RWPE2 (cell line): ENCODE measurements around the gene KCTD4.

Experiments used
- ATAC-seq: fragments of 200-7000 bp; cut with Tn5 transposase; 3 replicates; pipeline ENCODE4 v1.9.1; 2021; ENCODE audit warnings: low read depth
- DNase-seq: peaks from one replicate; pipeline ENCODE4 v3.0.0-alpha.2; 2020; ENCODE audit warnings: low spot score
- H3K27ac ChIP-seq: fragments of 450-650 bp; 2 replicates; pipeline ENCODE4 v1.5.1; 2017; ENCODE audit warnings: mild to moderate bottlenecking; ENCODE audit not compliant: poor library complexity, severe bottlenecking
- H3K27me3 ChIP-seq: fragments of 250-450 bp; sonication (Bioruptor Pico); 2 replicates; pipeline ENCODE4 v1.5.1; 2021; ENCODE audit warnings: mild to moderate bottlenecking, moderate library complexity; ENCODE audit not compliant: insufficient read depth, poor library complexity, severe bottlenecking
- H3K36me3 ChIP-seq: fragments of 250-450 bp; sonication (Bioruptor Pico); 2 replicates; pipeline ENCODE4 v1.5.1; 2020; ENCODE audit warnings: low read depth, mild to moderate bottlenecking, moderate library complexity
- H3K4me1 ChIP-seq: fragments of 250-450 bp; sonication (Bioruptor Pico); 2 replicates; pipeline ENCODE4 v1.5.1; 2021; ENCODE audit warnings: mild to moderate bottlenecking, moderate library complexity; ENCODE audit not compliant: insufficient read depth, poor library complexity, severe bottlenecking
- H3K4me3 ChIP-seq: fragments of 250-450 bp; sonication (Bioruptor Pico); 2 replicates; pipeline ENCODE4 v1.5.1; 2021; ENCODE audit warnings: mild to moderate bottlenecking, moderate library complexity; ENCODE audit not compliant: severe bottlenecking
- H3K9me3 ChIP-seq: fragments of 250-450 bp; sonication (Bioruptor Pico); 2 replicates; pipeline ENCODE4 v1.5.1; 2021; ENCODE audit warnings: mild to moderate bottlenecking, moderate library complexity; ENCODE audit not compliant: severe bottlenecking
- TF ChIP-seq, protein P1 (sequence below): fragments of 450-650 bp; IDR thresholded peaks from one replicate; pipeline ENCODE4 v1.5.1; 2017; ENCODE audit warnings: mild to moderate bottlenecking, moderate library complexity; ENCODE audit not compliant: poor library complexity, severe bottlenecking

Gene KCTD4

DNA sequence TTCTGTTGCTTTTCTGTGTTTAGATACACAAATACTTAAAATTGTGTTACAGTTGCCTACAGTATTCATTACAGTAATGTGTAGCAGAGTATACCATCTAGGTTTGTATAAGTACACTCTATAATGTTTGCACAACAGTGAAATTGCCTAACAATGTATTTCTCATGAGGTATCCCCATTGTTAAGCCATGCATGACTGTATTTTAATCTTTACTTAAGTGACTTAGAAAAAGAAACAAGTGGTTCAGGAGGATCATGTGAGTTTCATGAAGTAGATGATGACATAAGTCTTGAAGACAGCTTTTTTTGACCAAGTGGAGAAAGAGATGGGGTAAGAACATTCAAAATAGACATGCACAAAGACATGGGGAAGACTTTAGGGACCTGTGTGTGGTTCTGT is 8.4 kb upstream of the KCTD4 start:
- DNase-seq (no peak), ATAC-seq (peak; percentile 47; the same call in 2 of the 3 replicates)
- TF ChIP-seq, protein P1, sequence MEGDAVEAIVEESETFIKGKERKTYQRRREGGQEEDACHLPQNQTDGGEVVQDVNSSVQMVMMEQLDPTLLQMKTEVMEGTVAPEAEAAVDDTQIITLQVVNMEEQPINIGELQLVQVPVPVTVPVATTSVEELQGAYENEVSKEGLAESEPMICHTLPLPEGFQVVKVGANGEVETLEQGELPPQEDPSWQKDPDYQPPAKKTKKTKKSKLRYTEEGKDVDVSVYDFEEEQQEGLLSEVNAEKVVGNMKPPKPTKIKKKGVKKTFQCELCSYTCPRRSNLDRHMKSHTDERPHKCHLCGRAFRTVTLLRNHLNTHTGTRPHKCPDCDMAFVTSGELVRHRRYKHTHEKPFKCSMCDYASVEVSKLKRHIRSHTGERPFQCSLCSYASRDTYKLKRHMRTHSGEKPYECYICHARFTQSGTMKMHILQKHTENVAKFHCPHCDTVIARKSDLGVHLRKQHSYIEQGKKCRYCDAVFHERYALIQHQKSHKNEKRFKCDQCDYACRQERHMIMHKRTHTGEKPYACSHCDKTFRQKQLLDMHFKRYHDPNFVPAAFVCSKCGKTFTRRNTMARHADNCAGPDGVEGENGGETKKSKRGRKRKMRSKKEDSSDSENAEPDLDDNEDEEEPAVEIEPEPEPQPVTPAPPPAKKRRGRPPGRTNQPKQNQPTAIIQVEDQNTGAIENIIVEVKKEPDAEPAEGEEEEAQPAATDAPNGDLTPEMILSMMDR = no peak
- Histone ChIP-seq H3K4me3 (no peak overlapping the region), H3K36me3 (peaks cover 29% of the 10 kb centered on the region), H3K9me3 (no peaks in the 10 kb centered on the region), H3K27me3 (no peaks in the 10 kb centered on the region), H3K4me1 (peaks cover 55% of the 10 kb centered on the region), H3K27ac (peak overlapping the region; percentile 100)

DNA sequence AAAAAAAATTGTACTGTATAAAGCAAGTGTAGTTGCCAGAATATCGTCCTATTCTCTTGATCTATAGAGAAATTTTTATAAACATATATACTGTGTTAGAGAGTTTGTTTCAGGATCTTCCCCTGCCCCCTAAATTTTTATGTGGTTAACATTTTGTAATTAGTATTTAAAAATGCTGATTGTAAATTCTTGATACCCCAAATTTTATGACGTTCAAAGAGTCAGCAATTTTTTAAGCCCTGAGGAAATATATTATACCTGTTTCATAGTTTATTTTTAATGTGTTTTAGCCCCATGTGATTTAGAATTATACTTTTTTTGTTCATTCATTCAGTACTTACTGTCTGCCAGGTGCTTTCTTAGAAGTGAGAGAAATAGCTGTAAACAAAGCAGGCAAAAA is 7.3 kb upstream of the KCTD4 start:
- H3K27ac ChIP-seq = peak overlapping the region; percentile 100
- no peak overlapping the region for H3K4me3 ChIP-seq
- no peaks in the 10 kb centered on the region for H3K27me3 ChIP-seq
- H3K36me3 ChIP-seq = peaks cover 23% of the 10 kb centered on the region
- ATAC-seq (no peak), DNase-seq (no peak)
- TF ChIP-seq, protein P1 = no peak
- no peaks in the 10 kb centered on the region for H3K9me3 ChIP-seq
- peaks cover 50% of the 10 kb centered on the region for H3K4me1 ChIP-seq

DNA sequence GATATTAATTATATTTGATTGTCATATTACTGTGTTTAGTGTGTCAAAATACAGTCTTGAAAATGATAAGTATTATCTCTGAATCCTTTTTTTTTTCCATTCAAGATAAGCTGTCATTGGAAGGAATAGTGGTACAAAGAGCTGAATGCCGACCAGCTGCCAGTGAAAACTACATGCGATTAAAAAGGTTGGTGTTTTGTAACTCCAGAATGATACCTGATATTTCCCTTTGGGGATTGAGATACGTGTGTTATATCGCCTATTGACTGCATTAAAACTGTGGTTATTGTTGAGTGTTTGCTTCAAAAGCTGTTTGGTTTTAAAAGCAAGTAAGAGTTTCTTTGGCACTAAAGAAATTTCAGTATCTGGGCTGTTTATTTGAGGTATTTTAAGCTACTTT is 6.5 kb upstream of the KCTD4 start:
- H3K9me3 ChIP-seq = no peaks in the 10 kb centered on the region
- peaks cover 24% of the 10 kb centered on the region for H3K36me3 ChIP-seq
- ATAC-seq (no peak), DNase-seq (no peak)
- TF ChIP-seq, protein P1 = no peak
- peak overlapping the region; percentile 100 for H3K27ac ChIP-seq
- no peak overlapping the region for H3K4me3 ChIP-seq
- no peaks in the 10 kb centered on the region for H3K27me3 ChIP-seq
- H3K4me1 ChIP-seq = peaks cover 50% of the 10 kb centered on the region

DNA sequence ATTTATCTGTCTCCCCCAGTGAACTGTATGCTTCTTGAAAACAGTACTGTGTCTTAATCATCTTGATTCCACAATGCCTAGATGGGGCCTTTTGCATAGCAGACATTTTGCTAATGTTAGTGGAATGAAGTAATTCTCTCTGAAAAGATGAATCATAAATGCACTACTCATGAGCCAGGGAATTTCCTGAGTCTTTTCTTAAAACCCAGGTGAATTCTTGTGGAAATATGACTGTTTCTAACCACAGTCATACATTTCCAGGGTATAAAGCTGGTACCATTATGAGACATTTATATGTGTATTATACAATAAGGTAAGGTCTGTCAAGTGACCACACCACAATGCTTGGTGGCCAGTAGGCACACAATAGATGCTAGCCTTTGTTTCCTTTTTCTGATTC is 5.5 kb upstream of the KCTD4 start:
- Histone ChIP-seq H3K9me3 (no peaks in the 10 kb centered on the region), H3K27ac (peak overlapping the region; percentile 100), H3K36me3 (peaks cover 26% of the 10 kb centered on the region), H3K4me1 (peaks cover 50% of the 10 kb centered on the region), H3K27me3 (no peaks in the 10 kb centered on the region), H3K4me3 (no peak overlapping the region)
- DNase-seq (no peak), ATAC-seq (peak; percentile 87)
- TF ChIP-seq, protein P1 = no peak

DNA sequence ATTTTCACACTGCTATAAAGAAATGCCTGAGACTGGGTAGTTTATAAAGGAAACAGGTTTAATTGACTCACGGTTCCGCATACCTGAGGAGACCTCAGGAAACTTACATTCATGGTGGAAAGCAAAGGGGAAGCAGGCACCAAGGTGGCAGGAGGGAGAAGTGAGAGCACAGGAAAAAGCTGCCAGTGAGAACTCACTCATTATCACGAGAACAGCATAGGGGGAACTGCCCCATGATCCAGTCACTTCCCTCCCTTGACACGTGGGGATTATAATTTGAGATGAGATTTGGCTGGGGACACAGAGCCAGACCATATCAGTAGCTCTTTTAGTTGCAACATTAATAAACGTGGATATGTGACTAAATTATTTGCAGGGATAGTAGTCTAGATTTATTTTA is 4.3 kb upstream of the KCTD4 start:
- DNase-seq (no peak), ATAC-seq (no peak)
- H3K27me3 ChIP-seq = no peaks in the 10 kb centered on the region
- peak overlapping the region; percentile 100 for H3K27ac ChIP-seq
- peaks cover 18% of the 10 kb centered on the region for H3K36me3 ChIP-seq
- TF ChIP-seq, protein P1 = no peak
- H3K4me3 ChIP-seq = no peak overlapping the region
- H3K4me1 ChIP-seq = peaks cover 61% of the 10 kb centered on the region
- H3K9me3 ChIP-seq = no peaks in the 10 kb centered on the region
